Naive thymus-derived CD4-positive, alpha-beta T cell (primary cell): ENCODE results near the gene HSD11B2. TPM values are rescaled to one million over a fixed set of nuclear protein-coding genes. Genes with fewer than 3 reads are reported as not detected.

Experiments used
- ATAC-seq: fragments of 150-1000 bp; cut with Tn5 transposase; 2 replicates; pipeline ENCODE4 v1.10.0; 2021; ENCODE audit warnings: mild to moderate bottlenecking, moderate library complexity
- CTCF ChIA-PET: fragments of 350-600 bp; sonication (Branson Sonifier 250); formaldehyde crosslinking; loops from one replicate; lab custom pipeline; 2021; ENCODE audit warnings: antibody characterized with exemption; lab: Charles Lee
- POLR2A ChIA-PET: fragments of 350-600 bp; sonication (Branson Sonifier 250); formaldehyde crosslinking; loops from one replicate; lab custom pipeline; 2021; ENCODE audit warnings: antibody characterized with exemption, inconsistent platforms; lab: Charles Lee
- DNase-seq, 9 donors: peaks; one replicate each; pipeline versions ENCODE4 v3.0.0 to v3.0.0-alpha.2; 2020 to 2022; ENCODE audit warnings: mixed read lengths in 1 of 9
- H3K27ac ChIP-seq: one replicate; pipeline ENCODE4 v1.7.0; 2013; ENCODE audit warnings: mild to moderate bottlenecking, low read depth, low read length, moderate library complexity
- H3K27me3 ChIP-seq, 2 donors: one replicate each; pipeline ENCODE4 v1.7.0; 2013; ENCODE audit warnings: low read length in 2 of 2, mild to moderate bottlenecking in 2 of 2, moderate library complexity in 2 of 2; ENCODE audit not compliant: control insufficient read depth in 2 of 2, insufficient read depth in 2 of 2
- H3K36me3 ChIP-seq, 3 experiments: 1 replicate in 2 of 3; 2 replicates in 1 of 3; pipeline ENCODE4 v1.7.0; 2013; ENCODE audit warnings: low read length in 3 of 3, mild to moderate bottlenecking in 3 of 3, moderate library complexity in 1 of 3; ENCODE audit not compliant: insufficient read depth in 3 of 3, control insufficient read depth in 2 of 3
- H3K4me1 ChIP-seq, 2 donors: one replicate each; pipeline ENCODE4 v1.7.0; 2013; ENCODE audit warnings: low read length in 2 of 2, mild to moderate bottlenecking in 2 of 2, moderate library complexity in 1 of 2; ENCODE audit not compliant: control insufficient read depth in 2 of 2, insufficient read depth in 2 of 2
- H3K4me3 ChIP-seq: 2 replicates; pipeline ENCODE4 v1.7.0; 2013; ENCODE audit warnings: mild to moderate bottlenecking, low read length
- H3K9me3 ChIP-seq, 3 experiments: 1 replicate in 2 of 3; 2 replicates in 1 of 3; pipeline ENCODE4 v1.7.0; 2013; ENCODE audit warnings: low read length in 3 of 3; ENCODE audit not compliant: control insufficient read depth in 2 of 3
- H3K27ac Mint-ChIP-seq, 9 donors: one replicate each; pipeline ENCODE4 v1.8.0; 2020 to 2022; ENCODE audit warnings: mixed read lengths in 9 of 9, mild to moderate bottlenecking in 8 of 9, moderate library complexity in 5 of 9, inconsistent platforms in 2 of 9
- H3K27me3 Mint-ChIP-seq, 5 donors: one replicate each; pipeline ENCODE4 v1.8.0; 2021 to 2022; ENCODE audit warnings: mixed read lengths in 5 of 5, mild to moderate bottlenecking in 1 of 5
- H3K36me3 Mint-ChIP-seq, 5 donors: one replicate each; pipeline ENCODE4 v1.8.0; 2020 to 2022; ENCODE audit warnings: mixed read lengths in 5 of 5, mild to moderate bottlenecking in 3 of 5, inconsistent platforms in 1 of 5
- H3K4me1 Mint-ChIP-seq, 7 donors: one replicate each; pipeline ENCODE4 v1.8.0; 2020 to 2022; ENCODE audit warnings: mixed read lengths in 7 of 7, mild to moderate bottlenecking in 3 of 7, inconsistent platforms in 1 of 7
- H3K4me3 Mint-ChIP-seq, 10 donors: one replicate each; pipeline ENCODE4 v1.8.0; 2020 to 2022; ENCODE audit warnings: mild to moderate bottlenecking in 10 of 10, mixed read lengths in 10 of 10, moderate library complexity in 6 of 10, inconsistent platforms in 2 of 10
- H3K9me3 Mint-ChIP-seq, 11 donors: one replicate each; pipeline ENCODE4 v1.8.0; 2020 to 2022; ENCODE audit warnings: mixed read lengths in 11 of 11, mild to moderate bottlenecking in 4 of 11, inconsistent platforms in 1 of 11, moderate library complexity in 1 of 11
- intact Hi-C, 2 donors: fragments of 100-400 bp; cut with micrococcal nuclease; formaldehyde crosslinking; loops; one replicate each; pipeline ENCODE4 v1.15.1; 2023
- polyA plus RNA-seq, 2 donors: library from polyadenylated mRNA; unstranded; fragments of 300-500 nt; fragmentation: Illumina TruSeq; gene quantifications; one replicate each; pipeline ENCODE4 v1.2.3, GENCODE V29; 2021
- total RNA-seq, 6 experiments: library from RNA in 5 of 6; stranded (reverse) in 5 of 6; gene quantifications; 1 replicate in 5 of 6; 2 replicates in 1 of 6; pipeline ENCODE4 v1.2.3 and lab custom pipeline; 2021 to 2026

HSD11B2 gene
- total and polyA plus RNA-seq, 7 experiments from 2014 or later, result 0.17 TPM; not detected in 6

GRCh38 chr16:67407176-67407787 lies 23.6 kb upstream of the HSD11B2 start:
- H3K9me3 ChIP-seq, result no peaks in the 10 kb centered on the region
- no peak overlapping the region for H3K4me3 ChIP-seq
- Mint-ChIP-seq H3K27me3 (peaks cover 0 to 11% (median 8%) of the 10 kb centered on the region in 5 donors), H3K27ac (no peak overlapping the region), H3K4me1 (peaks cover 0 to under 1% (median 0%) of the 10 kb centered on the region in 7 donors), H3K9me3 (peaks cover 0 to 1% (median 0%) of the 10 kb centered on the region in 11 donors), H3K36me3 (no peaks in the 10 kb centered on the region), H3K4me3 (no peak overlapping the region)
- ATAC-seq, result no peak
- no peak overlapping the region for H3K27ac ChIP-seq
- intact Hi-C loops, result no loop called here
- POLR2A ChIA-PET, result no interaction called here
- H3K4me1 ChIP-seq, result no peaks in the 10 kb centered on the region
- no peaks in the 10 kb centered on the region for H3K27me3 ChIP-seq
- no peaks in the 10 kb centered on the region for H3K36me3 ChIP-seq
- CTCF ChIA-PET, result no interaction called here
- DNase-seq, result no peak

DNA sequence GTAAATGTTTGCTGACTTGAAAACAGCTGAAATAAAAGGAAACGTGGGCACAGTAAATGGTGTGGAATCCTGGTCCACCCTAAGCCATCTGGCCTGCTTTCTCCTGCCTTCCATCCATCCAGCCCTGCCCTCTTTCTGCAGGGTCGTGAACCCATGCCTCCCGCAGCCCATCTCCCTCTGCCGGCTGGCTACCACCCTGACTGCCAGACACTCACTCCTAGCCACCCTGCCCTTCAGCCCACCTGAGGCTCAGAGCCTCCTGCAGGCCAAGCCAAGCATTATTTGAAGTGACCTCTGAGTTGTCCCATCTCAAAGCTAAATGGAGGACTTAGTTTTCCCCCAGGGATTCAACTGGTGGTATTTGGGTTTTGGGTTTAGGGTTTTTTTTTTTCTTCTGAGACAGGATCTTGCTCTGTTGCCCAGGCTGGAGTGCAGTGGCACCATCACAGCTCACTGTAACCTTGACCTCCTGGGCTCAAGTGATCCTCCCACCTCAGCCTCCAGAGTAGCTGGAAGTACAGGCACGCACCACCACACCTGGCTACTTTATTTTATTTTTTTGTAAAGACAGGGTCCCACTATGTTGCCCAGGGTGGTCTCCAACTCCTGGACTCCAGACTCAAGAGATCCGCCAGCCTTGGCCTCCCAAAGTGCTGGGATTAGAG lies 23.0 kb upstream of the HSD11B2 start:
- Mint-ChIP-seq H3K36me3 (no peaks in the 10 kb centered on the region), H3K4me3 (no peak overlapping the region), H3K9me3 (peaks cover 0 to 1% (median 0%) of the 10 kb centered on the region in 11 donors), H3K27me3 (peaks cover 0 to 11% (median 7%) of the 10 kb centered on the region in 5 donors), H3K27ac (no peak overlapping the region), H3K4me1 (peaks cover 0 to 3% (median 0%) of the 10 kb centered on the region in 7 donors)
- ATAC-seq (no peak), DNase-seq (no peak)
- H3K36me3 ChIP-seq, result no peaks in the 10 kb centered on the region
- no peaks in the 10 kb centered on the region for H3K27me3 ChIP-seq
- H3K9me3 ChIP-seq, result no peaks in the 10 kb centered on the region
- ChIA-PET POLR2A (no interaction called here), CTCF (no interaction called here)
- no peaks in the 10 kb centered on the region for H3K4me1 ChIP-seq
- H3K27ac ChIP-seq, result no peak overlapping the region
- no peak overlapping the region for H3K4me3 ChIP-seq
- intact Hi-C loops, result no loop called here

- Histone ChIP-seq H3K4me1 (no peaks in the 10 kb centered on the region), H3K9me3 (no peaks in the 10 kb centered on the region), H3K27ac (no peak overlapping the region), H3K4me3 (no peak overlapping the region), H3K27me3 (peaks cover 0 to 4% of the 10 kb centered on the region in 2 donors), H3K36me3 (no peaks in the 10 kb centered on the region)
- H3K4me3 Mint-ChIP-seq, result no peak overlapping the region
- ChIA-PET CTCF (no interaction called here), POLR2A (no interaction called here)
- H3K4me1 Mint-ChIP-seq, result peaks cover 0 to 3% (median 0%) of the 10 kb centered on the region in 7 donors
- DNase-seq, result no peak
- intact Hi-C loops, result no loop called here
- peaks cover 0 to 1% (median 0%) of the 10 kb centered on the region in 11 donors for H3K9me3 Mint-ChIP-seq
- no peaks in the 10 kb centered on the region for H3K36me3 Mint-ChIP-seq
- no peak overlapping the region for H3K27ac Mint-ChIP-seq
- no peak for ATAC-seq
- H3K27me3 Mint-ChIP-seq, result peaks cover 5 to 16% (median 8%) of the 10 kb centered on the region in 5 donors
Measured at GRCh38 chr16:67409631-67410030, 21.3 kb upstream of the HSD11B2 start.

DNA sequence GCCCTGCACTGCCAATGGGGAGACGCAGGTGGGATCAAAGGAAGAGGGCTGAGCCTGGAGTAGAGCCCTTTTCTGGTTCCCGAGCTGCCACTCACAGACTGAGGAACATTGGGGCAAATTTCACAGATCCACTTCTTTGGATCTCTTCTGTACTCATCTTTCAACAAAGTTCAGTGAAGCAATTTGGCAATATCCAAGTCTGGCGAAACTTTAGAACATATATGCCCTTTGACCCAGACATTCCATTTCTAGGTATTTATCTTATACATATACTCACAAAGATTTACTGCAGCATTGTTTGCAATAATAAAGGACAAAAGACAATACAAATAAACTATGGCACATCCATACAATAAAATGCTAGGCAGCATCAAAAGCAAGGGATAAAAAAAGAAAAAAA lies 19.6 kb upstream of the HSD11B2 start:
- H3K27me3 Mint-ChIP-seq, result peaks cover 12 to 21% (median 15%) of the 10 kb centered on the region in 5 donors
- CTCF ChIA-PET, result no interaction called here

DNA sequence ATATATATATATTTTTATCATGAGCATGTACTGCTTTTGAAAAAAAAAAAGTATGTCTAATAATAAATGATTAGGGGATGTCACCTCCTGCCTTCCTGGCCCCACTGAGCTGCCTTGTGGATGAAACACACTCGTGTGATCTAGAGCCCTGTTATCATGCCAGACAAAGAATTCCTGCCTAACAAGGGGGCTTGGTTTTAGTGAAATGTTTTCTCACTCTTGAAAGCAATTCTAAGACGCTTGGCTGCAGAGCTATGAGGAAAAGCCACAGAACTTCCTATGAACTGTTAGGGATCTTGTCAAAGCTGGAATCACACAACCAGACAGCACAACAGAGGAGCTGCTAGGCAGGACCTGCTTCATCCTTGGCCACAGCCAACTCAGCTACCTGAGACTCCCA lies 18.6 kb upstream of the HSD11B2 start:
- ATAC-seq (no peak), DNase-seq (no peak)
- Mint-ChIP-seq H3K36me3 (no peaks in the 10 kb centered on the region), H3K4me1 (peaks cover 5 to 11% (median 9%) of the 10 kb centered on the region in 7 donors), H3K27ac (no peak overlapping the region), H3K4me3 (no peak overlapping the region), H3K9me3 (peaks cover 0 to 3% (median 0%) of the 10 kb centered on the region in 11 donors), H3K27me3 (peaks cover 20 to 29% (median 22%) of the 10 kb centered on the region in 5 donors)
- POLR2A ChIA-PET, result no interaction called here
- Histone ChIP-seq H3K9me3 (no peaks in the 10 kb centered on the region), H3K36me3 (no peaks in the 10 kb centered on the region), H3K27ac (no peak overlapping the region), H3K27me3 (peaks cover 3 to 4% of the 10 kb centered on the region in 2 donors), H3K4me1 (no peaks in the 10 kb centered on the region), H3K4me3 (no peak overlapping the region)
- intact Hi-C loops, result no loop called here
- CTCF ChIA-PET, result interaction anchor here (0.9 kb wide), 1 partner anchor 14 kb away, joined by 3 read pairs; no protein-coding TSS in a partner anchor

More for the DNA sequence above, 19.6 kb upstream of the HSD11B2 start:
- Mint-ChIP-seq H3K27ac (no peak overlapping the region), H3K4me3 (no peak overlapping the region), H3K36me3 (no peaks in the 10 kb centered on the region), H3K9me3 (peaks cover 0 to 3% (median 0%) of the 10 kb centered on the region in 11 donors), H3K4me1 (peaks cover 0 to 6% (median 4%) of the 10 kb centered on the region in 7 donors)
- POLR2A ChIA-PET, result no interaction called here
- intact Hi-C loops, result no loop called here
- no peak overlapping the region for H3K27ac ChIP-seq
- DNase-seq (no peak), ATAC-seq (no peak)
- no peak overlapping the region for H3K4me3 ChIP-seq
- H3K4me1 ChIP-seq, result no peaks in the 10 kb centered on the region
- peaks cover 0 to 4% of the 10 kb centered on the region in 2 donors for H3K27me3 ChIP-seq
- no peaks in the 10 kb centered on the region for H3K36me3 ChIP-seq
- H3K9me3 ChIP-seq, result no peaks in the 10 kb centered on the region

DNA sequence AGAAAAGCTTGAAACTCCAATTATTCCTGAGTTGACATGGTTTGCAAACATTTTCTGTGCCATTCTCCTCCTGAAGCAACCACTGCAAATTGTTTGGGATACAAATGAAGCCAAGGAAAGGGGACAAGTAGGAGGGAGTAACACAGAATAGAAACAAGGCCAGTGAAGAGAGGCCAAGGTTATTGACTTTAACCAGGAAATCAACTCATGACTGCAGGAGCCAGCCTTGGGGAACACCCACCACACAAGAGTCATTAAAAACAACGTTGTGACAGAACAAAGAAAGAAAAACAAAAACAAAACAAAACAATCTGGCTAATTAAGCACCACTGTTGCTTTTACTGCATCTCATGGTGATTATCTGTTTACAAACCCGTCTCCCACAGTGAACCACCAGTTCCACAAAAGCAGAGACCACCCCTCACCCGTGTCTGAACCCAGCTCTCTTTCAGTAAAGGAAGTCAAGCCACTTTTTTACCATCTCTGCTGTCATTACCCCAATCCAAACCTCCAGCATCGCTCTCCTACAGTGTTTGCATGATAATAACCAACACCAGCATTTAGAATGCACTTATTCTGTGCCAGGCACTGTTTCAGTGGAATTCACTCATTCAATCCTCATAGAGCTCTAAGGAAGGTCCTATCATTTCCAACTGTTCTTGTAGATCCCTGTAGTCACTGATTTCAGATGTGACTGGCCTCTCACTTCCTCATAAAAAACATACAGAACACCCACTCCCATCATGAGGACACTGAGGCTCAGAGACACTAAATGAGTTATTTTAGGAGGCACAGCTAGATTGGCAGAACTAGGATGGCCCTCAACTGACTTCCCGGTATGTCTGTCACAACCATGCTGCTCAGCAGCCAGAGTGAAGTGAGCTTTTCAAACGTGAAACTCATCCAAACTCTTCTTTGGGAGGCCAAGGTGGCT lies 16.7 kb upstream of the HSD11B2 start:
- DNase-seq (no peak), ATAC-seq (no peak)
- no peaks in the 10 kb centered on the region for H3K36me3 ChIP-seq
- H3K27ac ChIP-seq, result no peak overlapping the region
- no peaks in the 10 kb centered on the region for H3K9me3 ChIP-seq
- Mint-ChIP-seq H3K27ac (no peak overlapping the region), H3K27me3 (peaks cover 24 to 40% (median 28%) of the 10 kb centered on the region in 5 donors), H3K4me1 (peaks cover 5 to 15% (median 10%) of the 10 kb centered on the region in 7 donors), H3K4me3 (peak overlapping the region in 1 of 10 donors; percentile 3), H3K9me3 (peaks cover 0 to 2% (median 0%) of the 10 kb centered on the region in 11 donors), H3K36me3 (no peaks in the 10 kb centered on the region)
- POLR2A ChIA-PET, result no interaction called here
- peaks cover 3 to 4% of the 10 kb centered on the region in 2 donors for H3K27me3 ChIP-seq
- H3K4me1 ChIP-seq, result no peaks in the 10 kb centered on the region
- intact Hi-C loops, result no loop called here
- no peak overlapping the region for H3K4me3 ChIP-seq
- CTCF ChIA-PET, result interaction anchor here (0.6 kb wide), 1 partner anchor 346 kb away, joined by 3 read pairs; no protein-coding TSS in a partner anchor
